ENCODE results near the gene NOX5. TPM values are rescaled to one million over a fixed set of nuclear protein-coding genes. Genes with fewer than 3 reads are reported as not detected.

Gene NOX5
- total RNA-seq, 1 experiment from 2014 or later = 0.91 TPM

DNA sequence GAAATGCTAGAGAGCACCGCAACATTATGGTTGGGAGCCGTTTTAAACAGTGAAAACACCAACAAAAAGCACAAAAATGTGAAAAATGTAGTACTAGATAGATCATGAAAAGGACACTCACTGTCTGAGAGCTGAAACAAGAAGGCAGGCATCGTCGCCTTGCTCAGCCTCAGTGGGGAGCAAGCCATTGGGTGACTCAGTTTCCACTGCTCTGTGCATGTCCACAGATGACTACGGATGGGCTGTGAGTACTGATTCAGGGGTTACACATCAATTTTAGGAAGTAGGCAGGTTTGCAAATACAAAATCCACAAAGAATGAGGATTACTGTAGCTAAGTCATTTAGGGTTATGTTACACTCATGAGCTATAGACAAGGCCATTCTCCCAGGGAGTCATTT is 10.8 kb downstream of the NOX5 start:
- ChIA-PET POLR2A (no interaction called here), CTCF (no interaction called here), RAD21 (ENCODE audit: low non-redundant PET in 1 of 2, low total read pairs in 2 of 2, uncharacterized antibody in 2 of 2, unreplicated experiment in 2 of 2) (no interaction called here)
- H3K4me1 ChIP-seq (ENCODE audit: control insufficient read depth in 1 of 2, insufficient read depth in 2 of 2, low read length in 2 of 2) = no peaks in the 10 kb centered on the region
- H3K79me2 ChIP-seq (ENCODE audit: insufficient read depth, low read length) = no peaks in the 10 kb centered on the region
- H4K20me1 ChIP-seq (ENCODE audit: insufficient read depth) = no peaks in the 10 kb centered on the region
- no peak overlapping the region for H3K4me2 ChIP-seq (ENCODE audit: low read length)
- no peak overlapping the region for H3K9ac ChIP-seq (ENCODE audit: low read length)
- H3K9me2 ChIP-seq (ENCODE audit: insufficient read depth) = no peaks in the 10 kb centered on the region
- no peaks in the 10 kb centered on the region for H3K36me3 ChIP-seq (ENCODE audit: control insufficient read depth in 1 of 2, insufficient read depth in 2 of 2, low read length in 2 of 2)
- TF ChIP-seq, protein P1, sequence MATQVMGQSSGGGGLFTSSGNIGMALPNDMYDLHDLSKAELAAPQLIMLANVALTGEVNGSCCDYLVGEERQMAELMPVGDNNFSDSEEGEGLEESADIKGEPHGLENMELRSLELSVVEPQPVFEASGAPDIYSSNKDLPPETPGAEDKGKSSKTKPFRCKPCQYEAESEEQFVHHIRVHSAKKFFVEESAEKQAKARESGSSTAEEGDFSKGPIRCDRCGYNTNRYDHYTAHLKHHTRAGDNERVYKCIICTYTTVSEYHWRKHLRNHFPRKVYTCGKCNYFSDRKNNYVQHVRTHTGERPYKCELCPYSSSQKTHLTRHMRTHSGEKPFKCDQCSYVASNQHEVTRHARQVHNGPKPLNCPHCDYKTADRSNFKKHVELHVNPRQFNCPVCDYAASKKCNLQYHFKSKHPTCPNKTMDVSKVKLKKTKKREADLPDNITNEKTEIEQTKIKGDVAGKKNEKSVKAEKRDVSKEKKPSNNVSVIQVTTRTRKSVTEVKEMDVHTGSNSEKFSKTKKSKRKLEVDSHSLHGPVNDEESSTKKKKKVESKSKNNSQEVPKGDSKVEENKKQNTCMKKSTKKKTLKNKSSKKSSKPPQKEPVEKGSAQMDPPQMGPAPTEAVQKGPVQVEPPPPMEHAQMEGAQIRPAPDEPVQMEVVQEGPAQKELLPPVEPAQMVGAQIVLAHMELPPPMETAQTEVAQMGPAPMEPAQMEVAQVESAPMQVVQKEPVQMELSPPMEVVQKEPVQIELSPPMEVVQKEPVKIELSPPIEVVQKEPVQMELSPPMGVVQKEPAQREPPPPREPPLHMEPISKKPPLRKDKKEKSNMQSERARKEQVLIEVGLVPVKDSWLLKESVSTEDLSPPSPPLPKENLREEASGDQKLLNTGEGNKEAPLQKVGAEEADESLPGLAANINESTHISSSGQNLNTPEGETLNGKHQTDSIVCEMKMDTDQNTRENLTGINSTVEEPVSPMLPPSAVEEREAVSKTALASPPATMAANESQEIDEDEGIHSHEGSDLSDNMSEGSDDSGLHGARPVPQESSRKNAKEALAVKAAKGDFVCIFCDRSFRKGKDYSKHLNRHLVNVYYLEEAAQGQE (IDR thresholded peaks at IDR 0.05; ENCODE audit: low read depth) = no peak
- TF ChIP-seq EGR1 (IDR thresholded peaks at IDR 0.05; ENCODE audit: low read depth) (no peak), CBX3 (IDR thresholded peaks at IDR 0.05; ENCODE audit: low read depth) (no peak), ELF1 (IDR thresholded peaks at IDR 0.05; ENCODE audit: borderline replicate concordance, low read depth) (no peak), POLR2AphosphoS5 (IDR thresholded peaks at IDR 0.05; ENCODE audit: low read depth, low read length) (no peak)
- TF ChIP-seq, protein P2, sequence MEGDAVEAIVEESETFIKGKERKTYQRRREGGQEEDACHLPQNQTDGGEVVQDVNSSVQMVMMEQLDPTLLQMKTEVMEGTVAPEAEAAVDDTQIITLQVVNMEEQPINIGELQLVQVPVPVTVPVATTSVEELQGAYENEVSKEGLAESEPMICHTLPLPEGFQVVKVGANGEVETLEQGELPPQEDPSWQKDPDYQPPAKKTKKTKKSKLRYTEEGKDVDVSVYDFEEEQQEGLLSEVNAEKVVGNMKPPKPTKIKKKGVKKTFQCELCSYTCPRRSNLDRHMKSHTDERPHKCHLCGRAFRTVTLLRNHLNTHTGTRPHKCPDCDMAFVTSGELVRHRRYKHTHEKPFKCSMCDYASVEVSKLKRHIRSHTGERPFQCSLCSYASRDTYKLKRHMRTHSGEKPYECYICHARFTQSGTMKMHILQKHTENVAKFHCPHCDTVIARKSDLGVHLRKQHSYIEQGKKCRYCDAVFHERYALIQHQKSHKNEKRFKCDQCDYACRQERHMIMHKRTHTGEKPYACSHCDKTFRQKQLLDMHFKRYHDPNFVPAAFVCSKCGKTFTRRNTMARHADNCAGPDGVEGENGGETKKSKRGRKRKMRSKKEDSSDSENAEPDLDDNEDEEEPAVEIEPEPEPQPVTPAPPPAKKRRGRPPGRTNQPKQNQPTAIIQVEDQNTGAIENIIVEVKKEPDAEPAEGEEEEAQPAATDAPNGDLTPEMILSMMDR (IDR thresholded peaks at IDR 0.05 in 2 of 3, conservative IDR thresholded peaks at IDR 0.05 in 1 of 3; ENCODE audit: borderline replicate concordance in 1 of 3, insufficient read depth in 1 of 3, low read depth in 2 of 3, low read length in 2 of 3) = no peak
- DNase-seq (ENCODE audit: low read depth, low spot score) (no peak), ATAC-seq (no peak)
- H2AFZ ChIP-seq (ENCODE audit: low read depth, low read length, poor library complexity, severe bottlenecking) = no peak overlapping the region
- H3K9me3 ChIP-seq (ENCODE audit: control insufficient read depth in 1 of 2, insufficient read depth in 1 of 2, low read depth in 1 of 2, low read length in 2 of 2) = no peaks in the 10 kb centered on the region
- BruUV-seq (replicated peaks) = no TSS peak
- H3K27me3 ChIP-seq (ENCODE audit: insufficient read depth, low read length) = no peaks in the 10 kb centered on the region
- intact Hi-C loops (cut with micrococcal nuclease) = no loop called here
- no peak overlapping the region for H3K4me3 ChIP-seq (replicated peaks in 1 of 2; ENCODE audit: low read depth in 1 of 2, low read length in 2 of 2)
- H3K27ac ChIP-seq (ENCODE audit: low read depth, low read length) = no peak overlapping the region
